Astrocyte of the cerebellum (primary cell): ENCODE results near the gene NAA80.

Experiments used
- DNase-seq: peaks from one replicate; pipeline ENCODE4 v3.0.0-alpha.2; 2011; ENCODE audit warnings: low read depth
- H3K4me3 ChIP-seq: 2 replicates; pipeline ENCODE4 v1.5.1; 2011; ENCODE audit warnings: mild to moderate bottlenecking, low read depth, low read length, moderate library complexity
- in situ Hi-C: cut with HindIII; loops from 2 replicates; pipeline ENCODE4 v1.10.0; 2017; ENCODE audit warnings: low sequenced_read_pairs
- TF ChIP-seq, protein P1 (sequence below): IDR thresholded peaks from 2 replicates; pipeline ENCODE4 v1.5.1; 2012; ENCODE audit warnings: low read length, low read depth, moderate library complexity, mild to moderate bottlenecking; ENCODE audit errors: missing control alignments

The NAA80 gene

DNA sequence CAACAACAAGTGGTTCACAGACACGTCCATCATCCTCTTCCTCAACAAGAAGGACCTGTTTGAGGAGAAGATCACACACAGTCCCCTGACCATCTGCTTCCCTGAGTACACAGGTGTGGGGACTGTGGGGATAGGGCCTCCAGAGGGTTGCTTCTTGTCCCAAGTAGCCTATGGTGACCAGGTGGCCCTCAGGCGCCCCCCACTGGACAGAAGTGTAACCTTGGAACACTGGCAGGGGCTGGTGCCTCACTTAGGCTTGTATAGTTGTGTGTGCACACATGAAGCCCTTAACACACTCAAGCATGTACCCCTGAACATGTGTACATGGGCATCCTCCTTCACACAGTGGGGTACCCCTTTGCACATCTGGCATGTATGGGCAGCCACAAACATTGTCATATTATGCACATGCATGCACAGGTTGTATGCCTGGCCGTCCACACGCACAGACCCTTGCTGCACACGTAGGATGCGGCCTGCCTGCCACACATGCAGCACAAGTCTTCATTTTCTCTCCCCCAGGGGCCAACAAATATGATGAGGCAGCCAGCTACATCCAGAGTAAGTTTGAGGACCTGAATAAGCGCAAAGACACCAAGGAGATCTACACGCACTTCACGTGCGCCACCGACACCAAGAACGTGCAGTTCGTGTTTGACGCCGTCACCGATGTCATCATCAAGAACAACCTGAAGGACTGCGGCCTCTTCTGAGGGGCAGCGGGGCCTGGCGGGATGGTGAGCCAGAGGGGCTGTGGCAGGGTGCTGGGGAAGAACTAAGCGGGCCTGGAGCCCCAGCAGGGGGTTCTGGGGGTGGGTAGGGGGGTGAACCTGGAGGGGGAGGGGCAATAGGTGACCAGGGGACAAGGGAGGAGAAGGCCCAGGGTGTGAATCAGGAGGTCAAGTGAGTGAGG lies 42.0 kb downstream of the NAA80 start:
- TF ChIP-seq, protein P1, sequence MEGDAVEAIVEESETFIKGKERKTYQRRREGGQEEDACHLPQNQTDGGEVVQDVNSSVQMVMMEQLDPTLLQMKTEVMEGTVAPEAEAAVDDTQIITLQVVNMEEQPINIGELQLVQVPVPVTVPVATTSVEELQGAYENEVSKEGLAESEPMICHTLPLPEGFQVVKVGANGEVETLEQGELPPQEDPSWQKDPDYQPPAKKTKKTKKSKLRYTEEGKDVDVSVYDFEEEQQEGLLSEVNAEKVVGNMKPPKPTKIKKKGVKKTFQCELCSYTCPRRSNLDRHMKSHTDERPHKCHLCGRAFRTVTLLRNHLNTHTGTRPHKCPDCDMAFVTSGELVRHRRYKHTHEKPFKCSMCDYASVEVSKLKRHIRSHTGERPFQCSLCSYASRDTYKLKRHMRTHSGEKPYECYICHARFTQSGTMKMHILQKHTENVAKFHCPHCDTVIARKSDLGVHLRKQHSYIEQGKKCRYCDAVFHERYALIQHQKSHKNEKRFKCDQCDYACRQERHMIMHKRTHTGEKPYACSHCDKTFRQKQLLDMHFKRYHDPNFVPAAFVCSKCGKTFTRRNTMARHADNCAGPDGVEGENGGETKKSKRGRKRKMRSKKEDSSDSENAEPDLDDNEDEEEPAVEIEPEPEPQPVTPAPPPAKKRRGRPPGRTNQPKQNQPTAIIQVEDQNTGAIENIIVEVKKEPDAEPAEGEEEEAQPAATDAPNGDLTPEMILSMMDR: peak; percentile 72
- H3K4me3 ChIP-seq: no peak overlapping the region
- DNase-seq: no peak
- in situ Hi-C loops: no loop called here

DNA sequence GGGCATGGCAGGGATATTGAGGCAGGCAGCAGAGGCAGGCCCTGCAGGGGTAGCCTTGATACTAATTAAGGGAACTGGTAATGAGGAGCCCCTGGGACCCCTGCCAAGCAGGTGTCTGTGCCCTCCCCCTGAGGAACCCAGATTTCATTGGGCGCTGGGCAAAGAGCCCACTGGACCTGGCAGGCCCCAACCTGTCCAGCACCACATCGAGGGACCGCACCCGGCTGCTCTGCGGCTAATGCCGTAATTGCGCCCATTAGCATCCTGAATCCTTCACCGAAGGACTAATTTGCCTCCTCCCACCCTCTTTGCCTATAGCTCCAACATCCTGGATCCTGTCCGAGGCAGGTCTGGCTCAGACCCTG lies 44.0 kb downstream of the NAA80 start:
- in situ Hi-C loops: no loop called here
- DNase-seq: no peak
- TF ChIP-seq, protein P1: no peak
- no peak overlapping the region for H3K4me3 ChIP-seq

- no peak for DNase-seq
- H3K4me3 ChIP-seq: no peak overlapping the region
- in situ Hi-C loops: no loop called here
- TF ChIP-seq, protein P1: no peak
These were observed 44.5 kb downstream of the NAA80 start for GRCh38 chr3:50254577-50255250.

GRCh38 chr3:50251220-50251619 lies 48.0 kb downstream of the NAA80 start:
- TF ChIP-seq, protein P1: no peak
- H3K4me3 ChIP-seq: no peak overlapping the region
- in situ Hi-C loops: no loop called here
- DNase-seq: no peak

GRCh38 chr3:50250514-50250913 lies 48.7 kb downstream of the NAA80 start:
- in situ Hi-C loops: no loop called here

DNA sequence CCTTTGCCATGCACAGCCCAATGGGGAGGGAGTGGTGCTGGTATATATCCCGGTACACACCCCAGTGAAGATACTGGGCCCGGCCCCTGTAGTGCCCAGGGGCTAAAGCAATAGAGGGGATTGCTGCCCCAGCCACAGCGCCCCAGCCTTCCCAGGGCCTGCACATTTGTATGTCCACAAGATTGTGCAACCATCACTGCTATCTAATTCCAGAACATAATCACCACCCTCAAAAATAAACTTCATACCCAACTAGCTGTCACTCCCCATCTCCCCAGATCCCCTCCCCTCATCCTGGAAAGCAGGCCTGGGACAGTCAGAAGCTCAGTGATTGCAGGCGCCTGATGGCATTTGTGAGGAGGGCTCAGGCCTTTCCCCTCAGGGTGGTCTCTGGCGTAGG lies 49.7 kb downstream of the NAA80 start:
- no peak overlapping the region for H3K4me3 ChIP-seq
- no peak for DNase-seq
- in situ Hi-C loops: no loop called here
- TF ChIP-seq, protein P1: no peak

More at GRCh38 chr3:50250514-50250913, 48.7 kb downstream of the NAA80 start:
- TF ChIP-seq, protein P1: no peak
- DNase-seq: no peak
- no peak overlapping the region for H3K4me3 ChIP-seq
